ENCODE results near the gene AP2B1.
A peak's percentile ranks its signal among the peaks of the same experiment; 100 is the strongest.

Gene AP2B1

DNA sequence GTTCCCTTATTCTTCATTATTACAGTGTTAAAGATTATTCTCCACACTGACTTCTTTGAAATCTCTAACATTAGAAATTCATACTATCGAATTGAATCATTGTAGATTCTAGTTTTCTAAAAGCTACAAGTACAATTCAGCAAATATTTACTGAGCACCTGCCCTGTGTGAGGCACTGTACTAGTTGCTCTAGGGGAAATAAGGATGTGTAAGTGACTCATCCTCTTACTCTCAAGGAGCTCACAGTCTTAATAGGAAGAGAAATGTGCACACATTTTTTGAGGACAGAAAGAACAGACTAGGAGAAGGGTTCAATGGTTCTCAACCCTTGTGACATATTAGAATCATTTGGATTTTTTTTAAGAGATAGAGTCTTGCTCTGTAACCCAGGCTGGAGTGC is 42.0 kb upstream of the AP2B1 start:
- Histone ChIP-seq H3K9ac (ENCODE audit: low read length) (no peak overlapping the region), H3K4me1 (ENCODE audit: low read length) (peaks cover 50% of the 10 kb centered on the region), H3K9me3 (ENCODE audit: insufficient read depth, low read length) (no peaks in the 10 kb centered on the region), H3K4me3 (ENCODE audit: low read length) (no peak overlapping the region), H3K4me2 (ENCODE audit: low read length) (peak overlapping the region; percentile 58), H3K79me2 (ENCODE audit: low read length) (no peaks in the 10 kb centered on the region), H4K20me1 (ENCODE audit: insufficient read depth, low read length) (no peaks in the 10 kb centered on the region), H2AFZ (ENCODE audit: low read depth, low read length) (no peak overlapping the region), H3K27ac (ENCODE audit: low read length) (peak overlapping the region; percentile 86), H3K27me3 (ENCODE audit: low read depth, low read length) (peaks cover 8% of the 10 kb centered on the region; the same call in 1 of the 2 replicates), H3K36me3 (replicated peaks; ENCODE audit: low read depth, low read length) (no peaks in the 10 kb centered on the region)
- TF ChIP-seq, protein P1, sequence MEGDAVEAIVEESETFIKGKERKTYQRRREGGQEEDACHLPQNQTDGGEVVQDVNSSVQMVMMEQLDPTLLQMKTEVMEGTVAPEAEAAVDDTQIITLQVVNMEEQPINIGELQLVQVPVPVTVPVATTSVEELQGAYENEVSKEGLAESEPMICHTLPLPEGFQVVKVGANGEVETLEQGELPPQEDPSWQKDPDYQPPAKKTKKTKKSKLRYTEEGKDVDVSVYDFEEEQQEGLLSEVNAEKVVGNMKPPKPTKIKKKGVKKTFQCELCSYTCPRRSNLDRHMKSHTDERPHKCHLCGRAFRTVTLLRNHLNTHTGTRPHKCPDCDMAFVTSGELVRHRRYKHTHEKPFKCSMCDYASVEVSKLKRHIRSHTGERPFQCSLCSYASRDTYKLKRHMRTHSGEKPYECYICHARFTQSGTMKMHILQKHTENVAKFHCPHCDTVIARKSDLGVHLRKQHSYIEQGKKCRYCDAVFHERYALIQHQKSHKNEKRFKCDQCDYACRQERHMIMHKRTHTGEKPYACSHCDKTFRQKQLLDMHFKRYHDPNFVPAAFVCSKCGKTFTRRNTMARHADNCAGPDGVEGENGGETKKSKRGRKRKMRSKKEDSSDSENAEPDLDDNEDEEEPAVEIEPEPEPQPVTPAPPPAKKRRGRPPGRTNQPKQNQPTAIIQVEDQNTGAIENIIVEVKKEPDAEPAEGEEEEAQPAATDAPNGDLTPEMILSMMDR (IDR thresholded peaks at IDR 0.05; ENCODE audit: low read depth, low read length): no peak
- TF ChIP-seq EZH2phosphoT487 (IDR thresholded peaks at IDR 0.05; ENCODE audit: low read depth): no peak

DNA sequence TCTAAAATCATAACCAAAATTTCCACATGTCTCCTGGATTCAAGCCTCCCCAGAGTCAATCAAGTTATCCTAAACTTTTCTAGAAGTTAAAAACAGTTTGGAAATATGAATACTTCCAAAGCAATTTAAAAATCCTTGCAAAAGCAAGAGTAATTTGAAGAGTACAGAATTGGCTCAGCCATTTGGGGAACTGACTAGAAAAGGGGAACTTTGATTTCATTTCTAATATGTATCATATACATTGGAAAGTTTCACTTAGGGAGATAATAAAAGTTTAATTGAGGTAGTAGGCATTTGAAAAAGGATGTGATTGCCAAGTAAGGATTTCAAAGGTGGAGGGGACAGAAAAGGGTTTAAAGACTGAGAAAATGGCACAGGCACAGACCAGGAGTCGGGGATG is 40.6 kb upstream of the AP2B1 start:
- Histone ChIP-seq H3K27me3 (ENCODE audit: low read depth, low read length) (peaks cover 8% of the 10 kb centered on the region; the same call in 1 of the 2 replicates), H3K36me3 (replicated peaks; ENCODE audit: low read depth, low read length) (no peaks in the 10 kb centered on the region), H4K20me1 (ENCODE audit: insufficient read depth, low read length) (no peaks in the 10 kb centered on the region), H2AFZ (ENCODE audit: low read depth, low read length) (no peak overlapping the region), H3K4me3 (ENCODE audit: low read length) (peak overlapping the region; percentile 6; the same call in 1 of the 2 replicates), H3K4me2 (ENCODE audit: low read length) (peak overlapping the region; percentile 58), H3K79me2 (ENCODE audit: low read length) (no peaks in the 10 kb centered on the region), H3K9me3 (ENCODE audit: insufficient read depth, low read length) (no peaks in the 10 kb centered on the region), H3K27ac (ENCODE audit: low read length) (peak overlapping the region; percentile 86), H3K4me1 (ENCODE audit: low read length) (peaks cover 41% of the 10 kb centered on the region), H3K9ac (ENCODE audit: low read length) (no peak overlapping the region; the same call in 1 of the 2 replicates)
- TF ChIP-seq, protein P1 (IDR thresholded peaks at IDR 0.05; ENCODE audit: low read depth, low read length): no peak
- TF ChIP-seq EZH2phosphoT487 (IDR thresholded peaks at IDR 0.05; ENCODE audit: low read depth): no peak

DNA sequence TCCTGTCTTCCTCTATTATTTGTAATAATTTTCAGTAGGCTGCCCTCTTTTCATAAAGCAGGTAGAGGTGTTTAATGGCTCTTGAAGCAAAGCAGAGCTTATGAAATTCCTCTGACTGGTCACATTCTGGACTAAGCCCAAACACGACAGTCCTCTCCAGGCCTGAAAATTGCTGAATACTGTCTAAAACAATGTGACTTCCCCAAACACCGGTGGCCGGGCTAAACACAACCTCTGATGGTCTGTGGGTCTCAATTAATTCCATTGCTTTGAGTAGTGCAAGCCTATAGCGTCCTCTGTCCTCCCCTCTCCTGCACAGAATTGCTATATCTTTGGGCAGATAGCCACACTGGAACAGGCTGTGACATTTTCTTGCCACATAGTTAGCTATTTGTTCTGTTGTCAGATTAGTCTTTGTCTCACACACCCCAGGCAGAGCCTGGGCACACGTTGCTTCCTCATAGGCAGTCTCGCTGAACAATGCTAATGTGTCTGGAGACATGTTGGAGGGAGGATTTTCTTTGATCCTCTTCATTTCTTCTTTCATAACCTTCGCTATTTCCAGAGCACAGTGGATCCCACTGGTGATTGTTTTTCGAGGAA is 38.8 kb upstream of the AP2B1 start:
- H3K27ac ChIP-seq (ENCODE audit: low read length): no peak overlapping the region
- H3K4me1 ChIP-seq (ENCODE audit: low read length): peaks cover 37% of the 10 kb centered on the region
- H3K9me3 ChIP-seq (ENCODE audit: insufficient read depth, low read length): no peaks in the 10 kb centered on the region
- H3K9ac ChIP-seq (ENCODE audit: low read length): no peak overlapping the region
- no peaks in the 10 kb centered on the region for H3K79me2 ChIP-seq (ENCODE audit: low read length)
- H3K36me3 ChIP-seq (replicated peaks; ENCODE audit: low read depth, low read length): no peaks in the 10 kb centered on the region
- H3K4me2 ChIP-seq (ENCODE audit: low read length): no peak overlapping the region
- no peak overlapping the region for H3K4me3 ChIP-seq (ENCODE audit: low read length)
- TF ChIP-seq, protein P1 (IDR thresholded peaks at IDR 0.05; ENCODE audit: low read depth, low read length): no peak
- no peak for TF ChIP-seq EZH2phosphoT487 (IDR thresholded peaks at IDR 0.05; ENCODE audit: low read depth)
- H3K27me3 ChIP-seq (ENCODE audit: low read depth, low read length): peaks cover 14% of the 10 kb centered on the region; the same call in 1 of the 2 replicates
- H4K20me1 ChIP-seq (ENCODE audit: insufficient read depth, low read length): no peaks in the 10 kb centered on the region
- H2AFZ ChIP-seq (ENCODE audit: low read depth, low read length): no peak overlapping the region

DNA sequence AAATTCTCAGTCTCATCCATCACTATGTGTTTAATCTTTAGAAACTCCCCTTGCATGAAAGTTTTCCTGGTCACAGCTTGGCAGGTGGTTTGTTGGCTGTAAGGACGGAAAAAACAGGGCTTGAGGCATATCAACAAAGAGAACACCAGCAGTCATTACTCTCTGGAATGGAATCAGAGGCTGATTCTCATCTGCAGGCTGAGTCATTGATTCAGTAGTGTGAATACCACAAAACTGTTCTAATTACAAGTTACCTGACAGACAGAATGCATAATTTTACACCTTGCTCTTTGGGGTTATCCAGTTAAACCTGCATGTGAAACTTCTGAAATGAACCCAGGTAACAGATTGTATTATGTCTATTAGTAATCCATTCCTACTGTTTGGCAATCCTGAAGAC is 38.1 kb upstream of the AP2B1 start:
- Histone ChIP-seq H3K27ac (ENCODE audit: low read length) (no peak overlapping the region), H3K36me3 (replicated peaks; ENCODE audit: low read depth, low read length) (no peaks in the 10 kb centered on the region), H3K27me3 (ENCODE audit: low read depth, low read length) (peaks cover 14% of the 10 kb centered on the region; the same call in 1 of the 2 replicates), H2AFZ (ENCODE audit: low read depth, low read length) (no peak overlapping the region), H3K9me3 (ENCODE audit: insufficient read depth, low read length) (no peaks in the 10 kb centered on the region), H4K20me1 (ENCODE audit: insufficient read depth, low read length) (no peaks in the 10 kb centered on the region), H3K9ac (ENCODE audit: low read length) (no peak overlapping the region), H3K79me2 (ENCODE audit: low read length) (no peaks in the 10 kb centered on the region), H3K4me2 (ENCODE audit: low read length) (no peak overlapping the region), H3K4me3 (ENCODE audit: low read length) (no peak overlapping the region), H3K4me1 (ENCODE audit: low read length) (peaks cover 35% of the 10 kb centered on the region)
- TF ChIP-seq EZH2phosphoT487 (IDR thresholded peaks at IDR 0.05; ENCODE audit: low read depth): no peak
- TF ChIP-seq, protein P1 (IDR thresholded peaks at IDR 0.05; ENCODE audit: low read depth, low read length): no peak

Data from OCI-LY3 (cell line).